Activated T-cell treated with anti-CD3 and anti-CD28 coated beads, Interleukin-2, amount 50 U/mL, for 24 hours (primary cell): ENCODE data around the gene RRP15.
"Not testable (repeated sequence)": the region's sequence is repeated elsewhere in the genome, so short reads cannot be mapped to it uniquely, and the experiment has no call there.

Experiments used
- DNase-seq: peaks from one replicate; pipeline ENCODE4 v3.0.0-alpha.2; 2020
- H3K27ac Mint-ChIP-seq: 2 replicates; pipeline ENCODE4 v1.8.0; 2020; ENCODE audit warnings: mild to moderate bottlenecking, mixed read lengths
- H3K27me3 Mint-ChIP-seq: 2 replicates; pipeline ENCODE4 v1.8.0; 2020; ENCODE audit warnings: mixed read lengths
- H3K36me3 Mint-ChIP-seq: 2 replicates; pipeline ENCODE4 v1.8.0; 2020; ENCODE audit warnings: low read depth, mixed read lengths
- H3K4me1 Mint-ChIP-seq: 2 replicates; pipeline ENCODE4 v1.8.0; 2020; ENCODE audit warnings: low read depth, mixed read lengths
- H3K4me3 Mint-ChIP-seq: 2 replicates; pipeline ENCODE4 v1.8.0; 2020; ENCODE audit warnings: mild to moderate bottlenecking, moderate library complexity, mixed read lengths
- H3K9me3 Mint-ChIP-seq: 2 replicates; pipeline ENCODE4 v1.8.0; 2020; ENCODE audit warnings: mixed read lengths

The RRP15 gene

DNA sequence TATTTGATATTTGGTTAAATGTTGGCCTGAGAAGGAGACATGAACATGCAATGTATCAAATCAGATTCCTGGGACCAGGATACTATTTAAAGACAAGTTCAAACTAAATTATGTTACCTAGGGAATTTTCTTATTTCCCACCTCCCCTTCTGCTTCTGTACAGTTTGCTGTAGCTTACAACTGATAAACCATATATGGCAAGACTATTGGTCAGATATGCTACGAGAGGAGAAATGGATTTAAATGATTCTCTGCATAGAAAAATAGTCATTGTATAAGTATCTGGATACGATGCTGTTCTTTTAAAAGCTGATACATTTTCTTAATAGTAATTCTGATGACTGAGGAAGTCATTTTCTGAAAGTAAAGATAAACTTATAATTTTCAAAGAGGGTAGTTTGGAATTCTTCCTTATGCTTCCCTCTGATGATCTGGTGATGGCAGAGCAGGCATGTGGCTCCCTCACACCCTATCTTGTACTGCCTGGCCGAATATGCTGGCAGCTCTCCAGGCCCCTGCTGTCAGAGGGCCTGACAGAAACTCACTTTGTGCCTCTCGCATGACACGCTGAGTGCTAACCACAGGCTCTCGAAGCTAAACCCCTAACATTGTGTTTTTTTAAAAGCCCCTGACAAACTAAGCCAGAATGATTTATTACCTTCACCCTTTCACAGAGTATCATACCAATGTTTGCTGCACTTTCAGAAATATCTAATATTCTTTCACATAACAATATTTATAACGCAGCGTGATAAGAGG lies 19.4 kb downstream of the RRP15 start:
- H3K4me1 Mint-ChIP-seq, result peaks cover 25% of the 10 kb centered on the region
- no peaks in the 10 kb centered on the region for H3K9me3 Mint-ChIP-seq
- no peak for DNase-seq
- H3K27me3 Mint-ChIP-seq, result no peaks in the 10 kb centered on the region
- peaks cover 82% of the 10 kb centered on the region for H3K36me3 Mint-ChIP-seq
- no peak overlapping the region for H3K4me3 Mint-ChIP-seq
- no peak overlapping the region for H3K27ac Mint-ChIP-seq

DNA sequence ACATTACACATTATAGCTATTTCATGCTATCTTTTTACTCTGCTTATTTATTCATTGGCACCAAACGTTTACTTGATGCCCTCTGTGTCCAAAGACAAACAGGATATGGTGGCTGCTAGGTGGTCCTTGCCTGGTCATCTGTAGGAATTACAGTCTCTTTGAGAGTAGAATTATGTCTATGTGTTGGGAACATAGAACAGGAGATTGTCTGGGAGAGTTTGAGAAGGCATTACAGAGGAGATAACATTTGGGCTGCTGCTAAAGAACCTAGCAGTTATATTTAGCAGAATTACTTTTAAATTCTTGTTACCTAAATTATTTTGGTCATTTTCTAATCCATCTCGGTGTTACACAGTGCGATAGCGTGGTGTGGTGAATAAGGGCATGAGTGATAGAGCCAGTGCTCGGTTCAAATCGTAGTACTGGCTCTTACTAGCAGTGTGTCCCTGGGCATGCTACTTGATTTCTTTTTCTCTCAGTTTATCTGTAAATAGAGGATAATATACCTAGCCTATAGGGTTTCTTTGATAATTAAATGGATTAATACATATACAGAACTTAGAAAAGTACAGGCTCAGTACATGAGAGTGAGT lies 20.5 kb downstream of the RRP15 start:
- Mint-ChIP-seq H3K27me3 (no peaks in the 10 kb centered on the region), H3K36me3 (peaks cover 86% of the 10 kb centered on the region), H3K4me3 (no peak overlapping the region), H3K27ac (no peak overlapping the region), H3K4me1 (peaks cover 22% of the 10 kb centered on the region), H3K9me3 (no peaks in the 10 kb centered on the region)
- no peak for DNase-seq

DNA sequence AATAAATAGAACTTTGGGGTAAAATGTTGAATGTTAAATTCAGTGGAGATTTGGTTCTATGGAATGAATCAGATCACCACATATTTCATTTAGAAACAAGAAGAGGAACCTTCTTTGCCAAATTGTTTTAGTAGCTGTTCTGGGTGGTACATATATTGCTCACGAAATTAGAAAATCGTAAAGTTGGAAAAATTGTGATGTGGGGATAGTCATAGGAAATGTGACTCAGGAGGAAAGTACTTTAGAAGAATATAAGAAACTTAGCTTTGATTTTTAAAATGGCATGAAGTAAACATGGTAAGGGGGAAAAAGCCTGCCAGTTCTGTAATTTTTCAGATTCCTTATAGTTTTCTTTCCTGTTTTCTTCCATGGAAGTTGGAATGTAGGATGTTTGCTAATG lies 27.4 kb downstream of the RRP15 start:
- Mint-ChIP-seq H3K4me3 (no peak overlapping the region), H3K27ac (no peak overlapping the region), H3K9me3 (no peaks in the 10 kb centered on the region), H3K36me3 (peaks cover 75% of the 10 kb centered on the region), H3K27me3 (no peaks in the 10 kb centered on the region), H3K4me1 (peaks cover 11% of the 10 kb centered on the region)
- DNase-seq, result no peak

DNA sequence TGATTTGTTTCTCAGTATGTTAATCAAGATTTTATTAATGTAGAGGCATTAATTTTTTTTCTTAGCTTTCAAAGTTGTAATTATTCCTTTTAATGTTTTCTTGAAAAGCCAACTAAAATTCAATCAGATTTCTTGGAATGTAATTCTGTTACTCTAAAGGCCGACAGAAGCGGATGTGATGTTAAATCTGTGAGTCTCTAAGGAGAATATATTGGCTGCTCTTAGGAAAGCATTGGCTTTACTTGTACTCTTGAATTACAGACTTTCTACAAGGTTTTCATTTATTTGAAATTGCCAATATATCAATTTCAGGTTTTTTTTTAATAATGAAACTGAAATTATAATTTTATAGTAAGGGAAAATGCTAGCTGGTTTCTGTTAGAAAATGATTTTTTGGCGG lies 29.2 kb downstream of the RRP15 start:
- H3K4me3 Mint-ChIP-seq, result no peak overlapping the region
- H3K27ac Mint-ChIP-seq, result no peak overlapping the region
- no peak for DNase-seq
- H3K9me3 Mint-ChIP-seq, result no peaks in the 10 kb centered on the region
- peaks cover 11% of the 10 kb centered on the region for H3K4me1 Mint-ChIP-seq
- no peaks in the 10 kb centered on the region for H3K27me3 Mint-ChIP-seq
- H3K36me3 Mint-ChIP-seq, result peaks cover 74% of the 10 kb centered on the region

DNA sequence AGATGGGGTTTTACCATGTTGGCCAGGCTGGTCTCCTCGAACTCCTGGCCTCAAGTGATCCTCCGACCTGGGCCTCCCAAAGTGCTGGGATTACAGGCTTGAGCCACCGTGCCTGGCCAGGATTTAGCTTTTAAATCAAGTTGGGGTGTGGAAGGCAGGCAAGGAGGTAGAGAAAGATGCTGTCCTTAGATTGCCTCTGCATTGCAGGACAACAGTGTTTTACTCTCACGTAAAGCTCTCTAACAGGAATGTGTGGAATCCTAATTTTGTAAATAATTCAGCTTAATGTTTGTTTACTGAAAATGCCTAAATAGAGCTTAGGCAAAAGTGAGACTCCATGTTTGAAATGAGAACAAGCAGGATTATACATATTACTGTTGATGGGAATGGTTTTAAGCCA lies 30.5 kb downstream of the RRP15 start:
- Mint-ChIP-seq H3K36me3 (peaks cover 74% of the 10 kb centered on the region), H3K4me3 (no peak overlapping the region), H3K27me3 (no peaks in the 10 kb centered on the region)

DNA sequence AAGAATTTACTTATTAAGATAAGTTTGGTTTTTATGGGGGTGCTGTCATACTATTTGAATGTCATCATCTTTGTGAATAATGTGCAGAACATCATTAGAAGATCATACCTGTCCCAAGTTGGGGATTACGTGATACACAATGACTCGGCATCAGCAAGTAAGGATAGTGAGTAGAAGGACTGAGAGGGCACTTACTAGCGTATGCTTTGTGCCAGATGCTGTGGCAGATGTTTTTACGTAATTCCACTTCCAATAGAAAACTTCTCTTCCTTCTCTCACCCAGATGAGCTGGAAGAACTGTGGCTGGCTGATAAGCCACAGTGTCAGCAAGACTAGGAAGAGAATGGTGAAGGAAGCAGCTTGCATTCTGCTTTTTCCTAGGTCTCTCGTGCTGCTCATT lies 32.0 kb downstream of the RRP15 start:
- DNase-seq, result no peak
- Mint-ChIP-seq H3K27ac (peak overlapping the region; percentile 18), H3K27me3 (no peaks in the 10 kb centered on the region), H3K36me3 (peaks cover 72% of the 10 kb centered on the region), H3K4me3 (no peak overlapping the region), H3K9me3 (no peaks in the 10 kb centered on the region), H3K4me1 (peaks cover 8% of the 10 kb centered on the region)

More for the DNA sequence above, 30.5 kb downstream of the RRP15 start:
- H3K9me3 Mint-ChIP-seq, result no peaks in the 10 kb centered on the region
- H3K4me1 Mint-ChIP-seq, result peaks cover 11% of the 10 kb centered on the region
- no peak for DNase-seq
- H3K27ac Mint-ChIP-seq, result no peak overlapping the region

DNA sequence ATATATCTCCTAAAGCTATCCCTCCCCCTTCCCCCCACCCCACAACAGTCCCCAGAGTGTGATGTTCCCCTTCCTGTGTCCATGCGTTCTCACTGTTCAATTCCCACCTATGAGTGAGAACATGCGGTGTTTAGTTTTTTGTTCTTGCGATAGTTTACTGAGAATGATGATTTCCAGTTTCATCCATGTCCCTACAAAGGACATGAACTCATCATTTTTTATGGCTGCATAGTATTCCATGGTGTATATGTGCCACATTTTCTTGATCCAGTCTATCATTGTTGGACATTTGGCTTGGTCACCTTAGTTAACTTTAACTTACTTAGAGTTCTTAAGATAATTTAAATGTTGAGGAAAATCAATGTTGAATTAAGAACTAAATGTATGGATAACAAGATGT lies 35.1 kb downstream of the RRP15 start:
- H3K27ac Mint-ChIP-seq, H3K9me3 Mint-ChIP-seq, DNase-seq, H3K4me1 Mint-ChIP-seq, H3K4me3 Mint-ChIP-seq, H3K27me3 Mint-ChIP-seq: not testable (repeated sequence)
- peaks cover 76% of the 10 kb centered on the region for H3K36me3 Mint-ChIP-seq

DNA sequence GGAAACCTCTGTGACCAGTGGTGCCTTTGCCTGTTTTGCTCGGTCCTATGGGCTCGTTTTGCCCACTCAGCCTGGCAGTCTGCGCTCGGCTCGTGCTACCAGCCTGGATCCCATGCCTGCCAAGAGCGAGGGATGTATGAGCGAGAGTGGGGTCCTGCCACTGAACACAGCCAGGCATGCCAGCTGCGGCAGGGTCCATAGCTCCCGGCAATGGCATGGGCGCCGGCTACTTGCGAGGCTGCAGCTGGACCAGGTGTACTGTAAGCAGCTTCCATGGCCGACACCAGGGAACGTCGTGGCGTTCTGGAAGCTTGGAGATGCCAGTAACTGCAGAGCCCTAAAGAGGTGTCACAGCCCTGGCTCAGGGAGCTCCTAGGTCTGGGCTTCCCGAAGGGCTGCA lies 37.7 kb downstream of the RRP15 start:
- no peak overlapping the region for H3K27ac Mint-ChIP-seq
- H3K4me3 Mint-ChIP-seq, result no peak overlapping the region
- H3K36me3 Mint-ChIP-seq, result peaks cover 81% of the 10 kb centered on the region
- H3K4me1 Mint-ChIP-seq, result no peaks in the 10 kb centered on the region
- H3K9me3 Mint-ChIP-seq, result no peaks in the 10 kb centered on the region
- no peak for DNase-seq
- H3K27me3 Mint-ChIP-seq, result no peaks in the 10 kb centered on the region

DNA sequence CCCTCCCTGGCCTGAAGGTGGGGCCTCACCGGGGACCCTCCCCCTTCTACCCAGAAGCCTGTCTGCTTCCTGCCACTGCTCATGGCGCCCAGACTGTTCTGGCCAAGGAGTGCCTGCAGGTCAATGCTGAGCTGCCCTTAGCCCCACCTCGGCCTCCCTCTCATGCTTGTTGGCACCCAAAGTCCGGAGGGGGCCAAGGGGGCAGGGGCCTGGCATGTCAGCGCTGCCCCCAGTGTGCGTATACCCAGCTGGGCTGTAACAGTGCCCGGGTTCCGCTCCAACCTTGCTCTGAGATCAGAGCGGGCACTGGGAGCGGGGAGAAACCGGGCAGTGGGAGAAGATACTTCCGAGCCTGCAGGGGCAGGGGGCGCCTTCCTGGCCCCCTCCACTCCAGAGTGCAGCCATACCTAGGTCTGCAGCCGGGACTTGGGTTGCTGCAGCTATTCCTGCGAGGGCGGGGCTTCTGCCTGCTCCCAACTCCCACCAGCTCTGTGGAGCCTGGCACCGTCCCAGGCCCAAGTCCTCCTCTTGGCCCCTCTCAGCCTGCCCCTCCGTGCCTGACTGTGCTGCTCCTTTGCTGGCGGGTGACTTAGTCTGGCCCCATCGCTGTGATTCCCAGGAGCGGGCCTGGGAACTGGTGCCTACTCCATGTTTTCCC lies 38.6 kb downstream of the RRP15 start:
- H3K4me3 Mint-ChIP-seq, result no peak overlapping the region
- H3K4me1 Mint-ChIP-seq, result no peaks in the 10 kb centered on the region
- H3K27me3 Mint-ChIP-seq, result no peaks in the 10 kb centered on the region
- no peaks in the 10 kb centered on the region for H3K9me3 Mint-ChIP-seq
- no peak for DNase-seq
- peaks cover 77% of the 10 kb centered on the region for H3K36me3 Mint-ChIP-seq
- no peak overlapping the region for H3K27ac Mint-ChIP-seq

DNA sequence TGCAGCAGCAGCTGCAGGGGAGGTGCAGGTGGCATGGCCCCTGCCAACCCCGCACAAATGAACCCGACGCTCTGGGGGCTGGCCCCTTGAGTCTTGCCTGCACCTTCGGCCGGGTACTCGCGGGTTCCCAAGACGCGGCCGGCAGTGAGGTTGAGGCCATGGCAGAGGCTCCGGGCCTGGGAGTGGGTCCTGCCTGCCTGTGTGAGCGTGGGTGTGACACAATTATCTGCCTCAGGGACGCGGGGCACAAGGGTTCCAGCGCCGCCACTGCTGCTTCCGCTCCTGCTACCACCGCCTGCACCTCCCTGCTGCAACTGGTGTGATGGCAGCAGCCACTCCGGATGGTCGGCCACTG lies 39.1 kb downstream of the RRP15 start:
- no peaks in the 10 kb centered on the region for H3K9me3 Mint-ChIP-seq
- no peak overlapping the region for H3K27ac Mint-ChIP-seq

DNA sequence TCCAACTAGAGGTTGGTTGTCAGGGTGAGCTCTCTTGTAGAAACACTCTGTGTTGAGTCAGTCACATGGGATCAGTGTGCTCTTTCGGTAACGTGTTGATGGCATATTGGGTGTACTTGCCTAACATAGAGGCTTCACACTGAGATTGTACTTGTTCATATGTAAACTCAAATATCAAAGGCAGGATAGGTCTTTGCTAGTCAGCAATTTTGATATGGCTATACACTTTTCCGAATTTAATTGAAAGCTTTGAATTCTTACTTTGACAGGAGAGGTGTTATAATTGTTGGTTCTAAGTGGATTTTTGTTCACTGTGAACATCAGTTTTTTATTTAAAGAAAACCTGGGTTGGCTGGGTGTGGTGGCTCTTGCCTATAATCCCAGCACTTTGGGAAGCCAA lies 43.7 kb downstream of the RRP15 start:
- Mint-ChIP-seq H3K4me3 (no peak overlapping the region), H3K9me3 (no peaks in the 10 kb centered on the region)

More for the DNA sequence above, 39.1 kb downstream of the RRP15 start:
- Mint-ChIP-seq H3K27me3 (no peaks in the 10 kb centered on the region), H3K4me1 (no peaks in the 10 kb centered on the region), H3K36me3 (peaks cover 74% of the 10 kb centered on the region), H3K4me3 (no peak overlapping the region)
- no peak for DNase-seq

DNA sequence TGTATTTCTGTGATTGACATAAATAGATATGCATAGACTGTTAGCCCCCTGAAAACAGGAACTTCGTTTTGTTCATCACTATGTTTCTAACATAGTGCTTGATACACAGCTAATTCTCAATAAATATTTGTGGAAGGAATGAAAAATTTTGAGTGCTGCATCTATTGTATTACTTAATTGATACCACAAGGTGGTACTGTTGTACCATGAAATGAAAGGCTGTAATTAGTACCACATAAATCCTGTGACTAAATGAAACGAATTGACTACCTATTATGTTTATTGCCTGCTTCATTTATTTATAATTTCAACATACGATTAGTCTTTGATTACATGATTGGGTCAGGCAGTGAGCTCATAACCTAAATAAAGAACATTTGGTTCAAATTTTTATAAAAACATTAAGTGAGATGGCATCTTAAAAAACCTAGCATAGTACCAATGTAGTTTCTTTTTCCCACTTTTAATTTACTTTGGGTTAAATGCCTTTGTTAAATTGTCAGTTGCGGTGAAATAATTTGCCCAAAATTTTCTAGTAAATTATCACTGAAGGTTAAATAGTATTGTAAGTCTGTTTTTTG lies 45.0 kb downstream of the RRP15 start:
- Mint-ChIP-seq H3K27me3 (no peaks in the 10 kb centered on the region), H3K36me3 (peaks cover 60% of the 10 kb centered on the region), H3K4me1 (no peaks in the 10 kb centered on the region), H3K4me3 (no peak overlapping the region), H3K27ac (no peak overlapping the region), H3K9me3 (no peaks in the 10 kb centered on the region)
- DNase-seq, result no peak

More for the DNA sequence above, 43.7 kb downstream of the RRP15 start:
- no peak overlapping the region for H3K27ac Mint-ChIP-seq
- no peak for DNase-seq
- no peaks in the 10 kb centered on the region for H3K4me1 Mint-ChIP-seq
- H3K27me3 Mint-ChIP-seq, result no peaks in the 10 kb centered on the region
- peaks cover 67% of the 10 kb centered on the region for H3K36me3 Mint-ChIP-seq

DNA sequence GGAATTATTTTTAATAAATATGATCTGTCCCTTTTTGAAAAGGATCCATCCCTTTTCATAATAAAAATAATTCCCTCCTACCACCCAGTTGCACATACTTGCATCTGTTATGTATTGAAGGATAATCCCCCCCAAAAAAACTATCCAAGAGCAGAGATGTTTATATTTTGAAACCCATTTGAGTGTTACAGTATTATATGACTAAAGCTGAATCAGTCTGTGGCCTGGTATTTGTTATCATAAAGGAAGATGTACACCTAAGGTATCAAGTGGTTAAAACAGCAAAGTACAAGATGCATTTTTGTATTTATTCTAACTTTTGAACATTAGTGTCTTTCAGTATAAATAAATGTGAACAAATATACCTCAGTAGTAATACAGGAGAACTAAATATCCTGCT lies 47.3 kb downstream of the RRP15 start:
- no peaks in the 10 kb centered on the region for H3K4me1 Mint-ChIP-seq
- no peak overlapping the region for H3K27ac Mint-ChIP-seq
- peaks cover 49% of the 10 kb centered on the region for H3K36me3 Mint-ChIP-seq
- H3K9me3 Mint-ChIP-seq, result no peaks in the 10 kb centered on the region
- DNase-seq, result no peak
- no peaks in the 10 kb centered on the region for H3K27me3 Mint-ChIP-seq
- no peak overlapping the region for H3K4me3 Mint-ChIP-seq

DNA sequence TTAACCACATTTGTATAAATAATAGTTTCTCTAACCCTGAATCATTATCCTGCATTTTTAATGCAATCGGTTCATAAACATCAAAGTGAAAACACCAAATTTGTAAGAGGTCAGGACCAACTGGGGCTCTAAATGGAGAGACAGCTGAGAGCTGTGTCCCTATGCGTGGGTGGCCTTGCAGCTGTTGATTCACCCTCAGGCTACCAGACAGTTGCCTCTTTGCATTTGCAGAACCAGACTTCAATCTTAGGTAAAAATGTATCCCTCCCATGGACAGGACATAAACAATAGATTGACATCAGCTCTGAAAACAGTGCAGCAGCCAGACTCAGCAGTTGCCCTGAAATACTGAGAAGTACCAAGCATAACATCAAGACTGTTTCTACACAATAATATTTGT lies 51.2 kb downstream of the RRP15 start:
- H3K36me3 Mint-ChIP-seq, result peaks cover 36% of the 10 kb centered on the region
- H3K4me1 Mint-ChIP-seq, result no peaks in the 10 kb centered on the region
- DNase-seq, result no peak
- H3K9me3 Mint-ChIP-seq, result no peaks in the 10 kb centered on the region
- no peak overlapping the region for H3K27ac Mint-ChIP-seq
- peaks cover 5% of the 10 kb centered on the region for H3K27me3 Mint-ChIP-seq
- H3K4me3 Mint-ChIP-seq, result no peak overlapping the region

DNA sequence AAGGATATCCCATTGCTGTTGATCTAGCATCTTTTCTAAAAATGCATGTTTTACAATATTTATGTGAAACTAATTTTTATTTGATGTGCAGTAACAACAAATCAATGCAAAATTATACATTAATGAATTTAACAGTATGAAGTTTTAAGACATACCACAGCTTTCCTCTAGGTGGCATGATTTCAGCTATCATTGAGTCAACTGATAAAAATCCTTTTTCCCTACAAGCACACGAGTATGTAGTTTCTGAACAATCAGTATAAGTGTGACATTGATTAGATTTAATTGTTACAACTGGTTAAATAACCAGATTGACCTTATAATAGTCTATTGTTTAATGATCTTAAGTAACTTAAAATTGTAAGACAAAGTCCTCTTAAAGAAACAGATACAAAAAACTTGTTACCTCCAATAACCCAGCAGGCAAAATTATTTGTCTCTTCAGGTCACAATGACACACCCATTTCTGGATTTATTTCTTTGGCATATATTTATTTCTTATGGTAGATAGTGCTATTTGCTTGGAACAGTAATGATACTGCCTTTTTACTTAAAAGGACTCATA lies 54.3 kb downstream of the RRP15 start:
- Mint-ChIP-seq H3K9me3 (no peaks in the 10 kb centered on the region), H3K36me3 (peaks cover 20% of the 10 kb centered on the region), H3K27me3 (peaks cover 8% of the 10 kb centered on the region), H3K27ac (no peak overlapping the region), H3K4me1 (no peaks in the 10 kb centered on the region), H3K4me3 (no peak overlapping the region)
- no peak for DNase-seq
